ENCODE data around the gene ARHGEF25.
"Not testable (repeated sequence)": the region's sequence is repeated elsewhere in the genome, so short reads cannot be mapped to it uniquely, and the experiment has no call there.

ARHGEF25 gene

GRCh38 chr12:57607958-57608663 lies 3.1 kb upstream of the ARHGEF25 start:
- no peak for DNase-seq (ENCODE audit: low read depth in 2 of 2, low spot score in 1 of 2)

DNA sequence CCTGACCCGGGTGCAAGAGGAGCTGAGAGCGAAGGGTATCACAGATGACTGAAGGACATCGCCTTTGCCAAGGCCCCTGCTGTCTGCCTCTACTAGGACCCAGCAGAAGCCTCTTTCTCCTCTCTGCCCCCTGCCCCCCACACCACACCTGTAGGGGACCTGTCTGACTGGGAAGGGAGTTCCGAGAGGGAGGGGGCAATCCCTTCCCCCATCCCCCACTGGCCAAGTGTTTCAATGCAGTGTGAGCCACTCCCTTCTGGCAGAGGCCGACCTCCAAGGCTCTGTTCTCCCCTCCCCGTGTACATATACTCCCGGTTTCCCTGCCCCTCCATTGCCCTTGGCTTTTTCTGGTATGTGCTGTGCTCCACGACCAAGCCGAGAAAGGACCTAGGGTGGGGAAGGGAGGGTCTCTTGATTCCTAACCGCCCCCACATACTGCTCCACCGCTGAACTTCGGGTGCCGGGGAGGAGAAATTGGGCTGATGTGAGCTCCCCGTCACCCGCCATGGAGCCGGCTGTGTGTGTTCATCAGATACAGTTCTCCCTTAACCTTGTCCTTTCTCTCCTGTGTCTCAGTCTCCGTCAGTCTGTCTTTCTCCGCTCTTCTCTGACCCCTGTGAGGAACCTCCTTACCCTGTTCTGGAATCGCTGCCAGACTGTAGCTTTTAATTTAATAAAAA lies 2.0 kb upstream of the ARHGEF25 start:
- DNase-seq (ENCODE audit: low read depth in 2 of 2, low spot score in 1 of 2), result no peak

GRCh38 chr12:57609781-57610553 lies 1.3 kb upstream of the ARHGEF25 start:
- DNase-seq (ENCODE audit: low read depth in 2 of 2, low spot score in 1 of 2), result no peak

- no peak for DNase-seq (ENCODE audit: low read depth in 2 of 2, low spot score in 1 of 2)
Measured at GRCh38 chr12:57610554-57611107, 604 bp upstream of the ARHGEF25 start.

- DNase-seq (ENCODE audit: low read depth in 2 of 2, low spot score in 1 of 2), result no peak
Measured at GRCh38 chr12:57611827-57612710, 834 bp downstream of the ARHGEF25 start.

DNA sequence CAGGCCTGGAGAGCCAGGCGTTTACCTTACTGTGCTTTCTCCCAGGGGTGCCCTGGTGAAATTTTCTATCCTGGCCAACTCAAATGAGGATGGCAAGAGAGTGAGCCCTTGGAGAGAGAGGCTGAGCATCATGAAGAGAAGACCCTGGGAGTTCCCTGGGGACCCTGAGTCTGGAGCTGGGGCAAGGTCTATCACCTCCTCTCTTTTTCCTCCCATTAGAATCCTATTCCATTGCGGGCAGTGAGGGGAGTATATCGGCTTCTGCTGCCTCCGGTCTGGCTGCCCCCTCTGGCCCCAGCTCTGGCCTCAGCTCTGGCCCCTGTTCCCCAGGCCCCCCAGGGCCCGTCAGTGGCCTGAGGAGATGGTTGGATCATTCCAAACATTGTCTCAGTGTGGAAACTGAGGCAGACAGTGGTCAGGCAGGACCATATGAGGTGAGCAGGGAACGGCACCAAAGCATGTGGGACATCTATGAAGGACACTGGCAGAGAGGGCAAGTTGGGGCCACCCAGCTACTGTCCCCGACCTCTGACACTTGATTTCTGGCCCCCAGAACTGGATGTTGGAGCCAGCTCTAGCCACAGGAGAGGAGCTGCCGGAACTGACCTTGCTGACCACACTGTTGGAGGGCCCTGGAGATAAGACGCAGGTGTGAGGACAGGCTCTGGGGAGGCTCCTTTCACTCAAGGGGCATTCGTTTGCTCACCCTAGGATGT lies 1.6 kb downstream of the ARHGEF25 start:
- no peak for DNase-seq (ENCODE audit: low read depth in 2 of 2, low spot score in 1 of 2)

DNA sequence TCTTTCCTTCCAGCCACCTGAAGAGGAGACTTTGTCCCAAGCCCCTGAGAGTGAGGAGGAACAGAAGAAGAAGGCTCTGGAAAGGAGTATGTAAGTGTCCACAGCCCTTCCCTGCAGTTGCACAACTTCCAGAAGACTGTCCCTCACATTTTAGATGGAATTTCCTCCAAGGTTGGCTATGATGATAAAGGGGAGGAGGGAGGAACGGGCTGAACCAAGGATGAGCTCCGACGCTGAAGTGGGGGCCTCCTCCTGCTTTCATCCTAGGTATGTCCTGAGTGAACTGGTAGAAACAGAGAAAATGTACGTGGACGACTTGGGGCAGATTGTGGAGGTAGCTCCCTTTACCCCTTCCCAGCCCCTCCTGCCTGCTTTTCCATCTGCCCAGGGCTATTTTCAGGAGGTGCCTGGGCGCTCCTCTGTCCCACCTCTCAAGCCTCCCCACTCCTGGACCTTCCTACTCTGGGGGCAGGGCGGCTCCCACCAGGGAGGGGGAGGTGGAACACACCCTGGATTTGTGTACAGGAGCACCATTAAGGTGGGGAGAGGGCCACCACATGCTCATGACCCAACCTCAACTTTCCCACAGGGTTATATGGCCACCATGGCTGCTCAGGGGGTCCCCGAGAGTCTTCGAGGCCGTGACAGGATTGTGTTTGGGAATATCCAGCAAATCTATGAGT lies 2.3 kb downstream of the ARHGEF25 start:
- DNase-seq (ENCODE audit: low read depth in 2 of 2, low spot score in 1 of 2), result no peak

- DNase-seq (ENCODE audit: low read depth in 2 of 2, low spot score in 1 of 2), result no peak
Measured at GRCh38 chr12:57614178-57614947, 3.1 kb downstream of the ARHGEF25 start.

GRCh38 chr12:57614948-57615500 lies 3.8 kb downstream of the ARHGEF25 start:
- DNase-seq (ENCODE audit: low read depth in 2 of 2, low spot score in 1 of 2), result no peak

- no peak for DNase-seq (ENCODE audit: low read depth in 2 of 2, low spot score in 1 of 2)
Measured at GRCh38 chr12:57615637-57616036, 4.4 kb downstream of the ARHGEF25 start.

GRCh38 chr12:57616383-57617101 lies 5.3 kb downstream of the ARHGEF25 start:
- no peak for DNase-seq (ENCODE audit: low read depth in 2 of 2, low spot score in 1 of 2)

- no peak for DNase-seq (ENCODE audit: low read depth in 2 of 2, low spot score in 1 of 2)
Measured at GRCh38 chr12:57617942-57618341, 6.7 kb downstream of the ARHGEF25 start.

- not testable (repeated sequence) for DNase-seq (ENCODE audit: low read depth in 2 of 2, low spot score in 1 of 2)
Measured at GRCh38 chr12:57618431-57618830, 7.2 kb downstream of the ARHGEF25 start.

DNA sequence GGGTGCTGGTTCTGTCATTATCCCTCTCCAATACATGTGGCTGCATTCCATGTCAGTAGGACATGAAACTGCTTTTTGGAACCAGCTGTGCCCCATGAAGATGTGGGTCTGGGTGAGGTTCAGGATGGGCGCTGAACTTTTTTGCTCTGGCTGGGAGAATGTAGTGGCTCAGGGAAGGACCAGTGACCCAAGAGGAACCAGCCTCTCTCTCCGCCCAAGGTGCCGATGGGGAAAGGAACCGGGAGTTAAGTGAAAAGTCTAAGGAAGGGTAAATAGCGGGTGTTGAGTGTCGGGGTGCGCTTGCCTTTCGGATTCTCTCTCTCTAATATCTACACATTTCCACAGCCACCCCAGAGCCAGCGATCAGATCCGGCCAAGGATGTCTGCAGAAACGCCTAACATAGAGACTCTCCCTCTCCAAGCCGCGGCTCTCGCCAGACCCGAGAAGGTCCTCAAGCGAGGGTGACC lies 7.8 kb downstream of the ARHGEF25 start:
- no peak for DNase-seq (ENCODE audit: low read depth in 2 of 2, low spot score in 1 of 2)

DNA sequence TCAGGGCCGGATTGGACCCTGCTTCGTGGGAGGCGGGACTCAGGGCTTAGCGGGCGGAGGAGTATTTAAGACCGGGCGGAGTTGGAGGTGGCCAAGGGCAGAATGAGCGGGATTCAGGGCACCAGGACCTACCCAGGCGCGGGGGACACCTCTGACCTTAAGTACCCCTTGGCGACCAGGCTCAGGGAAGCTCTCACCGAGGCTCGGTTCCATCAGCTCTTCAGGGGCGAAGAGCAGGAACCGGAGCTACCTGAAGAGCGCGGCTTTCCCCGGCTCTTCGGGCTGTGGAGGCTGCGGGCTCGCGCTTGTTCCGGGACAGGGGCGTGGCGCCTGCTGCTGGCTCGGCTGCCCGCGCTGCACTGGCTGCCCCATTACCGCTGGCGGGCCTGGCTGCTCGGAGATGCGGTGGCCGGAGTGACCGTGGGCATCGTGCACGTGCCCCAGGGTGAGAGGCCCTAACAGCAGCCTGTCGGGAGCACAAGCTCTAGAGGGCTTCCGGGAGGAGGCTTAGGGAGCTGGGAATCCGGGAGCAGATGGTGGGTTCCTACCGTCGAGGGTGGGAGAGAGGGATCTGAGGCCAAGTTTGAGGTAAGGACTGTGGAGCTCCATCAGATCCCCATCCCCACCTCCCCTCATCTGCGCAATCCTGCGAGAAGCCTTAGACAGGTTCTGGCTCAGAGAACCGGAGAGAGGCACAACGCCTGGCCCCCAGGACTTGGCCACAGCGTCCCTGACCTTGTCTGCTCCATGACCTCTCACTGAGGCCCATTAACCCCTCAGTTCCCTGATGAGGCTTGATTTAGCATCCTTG lies 8.4 kb downstream of the ARHGEF25 start:
- no peak for DNase-seq (ENCODE audit: low read depth in 2 of 2, low spot score in 1 of 2)

- DNase-seq (ENCODE audit: low read depth in 2 of 2, low spot score in 1 of 2), result no peak
Measured at GRCh38 chr12:57620245-57620935, 9.2 kb downstream of the ARHGEF25 start.
